Measurements from ENCODE around the gene CLIC3.

The CLIC3 gene

DNA sequence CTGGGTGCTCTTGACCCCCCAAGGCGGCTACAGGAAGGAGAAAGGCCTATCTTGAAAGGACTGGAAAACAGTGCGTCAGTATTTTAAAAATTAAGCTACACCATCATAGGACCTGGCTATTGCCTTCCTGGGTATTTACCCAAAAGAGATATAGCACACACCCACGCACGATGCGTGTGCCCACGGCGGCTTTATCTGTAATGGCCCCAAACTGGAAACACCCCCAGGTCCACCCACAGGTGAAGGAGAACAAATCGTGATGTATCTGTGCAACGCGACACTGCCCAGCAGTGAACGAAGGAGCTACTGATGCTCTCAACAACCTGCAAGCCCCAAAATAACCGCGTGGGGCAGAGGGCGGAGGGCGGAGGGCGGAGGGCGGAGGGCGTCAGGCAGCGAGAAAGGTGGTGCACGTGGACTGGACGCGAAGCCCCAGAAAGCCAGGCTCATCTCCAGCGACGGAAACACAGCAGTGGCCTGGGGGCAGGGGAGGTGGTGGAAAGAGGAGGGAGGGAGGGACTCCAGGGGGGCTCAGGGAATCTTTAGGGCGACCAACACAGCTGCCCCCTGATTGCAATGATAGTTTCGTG, 31.4 kb downstream of the CLIC3 start:
- no peak for TF ChIP-seq EZH2 (IDR thresholded peaks at IDR 0.05)
- no peak for TF ChIP-seq FOXP2 (optimal IDR thresholded peaks at IDR 0.05; ENCODE audit: control extremely low read depth, extremely low read length, insufficient read depth)
- no peak for TF ChIP-seq POLR2AphosphoS5 (IDR thresholded peaks at IDR 0.05; ENCODE audit: borderline replicate concordance, low read depth, low read length)
- Histone ChIP-seq H3K9me3 (ENCODE audit: low read depth, low read length) (no peaks in the 10 kb centered on the region), H3K9ac (ENCODE audit: insufficient read length) (no peak overlapping the region), H3K4me3 (no peak overlapping the region), H3K36me3 (ENCODE audit: insufficient read depth, low read length) (no peaks in the 10 kb centered on the region), H3K27ac (no peak overlapping the region)
- DNase-seq (ENCODE audit: low read depth, low spot score), result no peak

DNA sequence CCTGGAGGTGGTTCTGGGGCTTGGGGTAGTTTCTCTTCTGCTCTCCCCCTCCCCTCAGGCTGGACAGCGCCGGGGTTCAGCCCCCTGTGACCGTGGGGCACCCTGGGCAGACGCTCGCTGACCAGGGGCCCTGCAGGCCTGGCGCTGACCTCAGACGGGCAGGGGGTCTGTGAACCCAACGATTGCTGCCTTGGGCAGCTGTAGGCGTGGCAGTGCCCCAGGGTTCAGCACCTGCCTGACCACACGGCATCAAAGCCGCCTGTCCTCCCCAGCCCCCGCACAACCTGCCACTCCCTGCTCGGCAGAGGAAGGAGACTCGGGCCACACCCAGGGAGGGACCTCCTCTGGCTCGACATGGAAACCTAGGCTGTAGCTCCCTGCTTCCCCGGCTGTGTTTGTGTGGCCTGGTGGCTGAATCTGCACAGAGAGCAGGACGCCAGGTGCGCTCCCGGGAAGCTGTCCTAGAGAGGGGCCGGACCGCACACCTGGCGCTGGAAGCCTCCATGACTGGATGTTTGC, 32.1 kb downstream of the CLIC3 start:
- Histone ChIP-seq H3K9me3 (ENCODE audit: low read depth, low read length) (no peaks in the 10 kb centered on the region), H3K9ac (ENCODE audit: insufficient read length) (no peak overlapping the region), H3K27ac (no peak overlapping the region), H3K4me3 (no peak overlapping the region), H3K36me3 (ENCODE audit: insufficient read depth, low read length) (no peaks in the 10 kb centered on the region)
- TF ChIP-seq FOXP2 (optimal IDR thresholded peaks at IDR 0.05; ENCODE audit: control extremely low read depth, extremely low read length, insufficient read depth) (no peak), POLR2AphosphoS5 (IDR thresholded peaks at IDR 0.05; ENCODE audit: borderline replicate concordance, low read depth, low read length) (no peak), EZH2 (IDR thresholded peaks at IDR 0.05) (no peak)
- no peak for DNase-seq (ENCODE audit: low read depth, low spot score)

DNA sequence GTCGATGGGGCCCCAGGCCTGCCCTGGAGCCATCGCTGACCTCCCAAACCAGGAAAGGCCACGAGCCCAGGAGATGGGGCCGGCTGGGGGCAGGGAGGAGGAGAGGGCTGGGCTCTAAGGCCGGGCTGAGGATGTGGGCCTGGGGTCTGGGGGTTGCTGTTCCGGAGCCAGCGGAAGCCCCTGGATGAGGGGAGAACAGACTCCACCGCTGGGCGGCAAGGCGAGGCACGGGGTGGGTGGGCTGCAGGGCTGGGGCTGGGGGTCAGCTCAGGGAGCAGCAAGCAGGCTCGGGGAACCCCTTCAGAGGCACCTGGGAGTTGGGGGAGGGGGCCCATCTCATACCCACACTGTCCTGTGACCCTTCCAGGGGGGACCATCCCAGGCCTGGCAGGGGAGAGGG, 32.6 kb downstream of the CLIC3 start:
- no peak for TF ChIP-seq POLR2AphosphoS5 (IDR thresholded peaks at IDR 0.05; ENCODE audit: borderline replicate concordance, low read depth, low read length)
- no peak for TF ChIP-seq FOXP2 (optimal IDR thresholded peaks at IDR 0.05; ENCODE audit: control extremely low read depth, extremely low read length, insufficient read depth)
- no peak for TF ChIP-seq EZH2 (IDR thresholded peaks at IDR 0.05)
- no peak overlapping the region for H3K27ac ChIP-seq
- DNase-seq (ENCODE audit: low read depth, low spot score), result no peak
- no peak overlapping the region for H3K9ac ChIP-seq (ENCODE audit: insufficient read length)
- H3K4me3 ChIP-seq, result no peak overlapping the region
- H3K9me3 ChIP-seq (ENCODE audit: low read depth, low read length), result no peaks in the 10 kb centered on the region
- no peaks in the 10 kb centered on the region for H3K36me3 ChIP-seq (ENCODE audit: insufficient read depth, low read length)

DNA sequence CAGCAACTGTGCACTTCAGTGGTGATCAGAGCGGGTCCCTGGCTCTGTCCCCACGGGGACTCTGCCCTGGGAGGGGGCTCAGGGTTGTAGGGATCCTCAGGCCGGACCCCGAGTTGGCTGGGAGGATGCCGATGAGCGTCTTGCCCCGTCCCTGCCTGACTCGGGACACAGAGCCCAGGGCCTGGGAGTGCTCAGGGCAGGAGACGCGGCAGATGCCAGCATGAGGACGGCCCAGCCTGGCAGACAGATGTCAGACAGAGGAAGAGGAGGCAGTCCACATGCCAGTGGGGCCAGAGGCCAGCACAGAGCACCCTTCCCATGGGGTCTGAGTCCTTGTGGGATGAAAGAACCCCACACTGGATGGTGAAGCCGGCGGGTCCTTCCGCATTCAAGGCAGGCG, 33.0 kb downstream of the CLIC3 start:
- Histone ChIP-seq H3K4me3 (no peak overlapping the region), H3K27ac (no peak overlapping the region), H3K9ac (ENCODE audit: insufficient read length) (no peak overlapping the region), H3K36me3 (ENCODE audit: insufficient read depth, low read length) (no peaks in the 10 kb centered on the region), H3K9me3 (ENCODE audit: low read depth, low read length) (no peaks in the 10 kb centered on the region)
- DNase-seq (ENCODE audit: low read depth, low spot score), result no peak
- TF ChIP-seq FOXP2 (optimal IDR thresholded peaks at IDR 0.05; ENCODE audit: control extremely low read depth, extremely low read length, insufficient read depth), result no peak
- TF ChIP-seq POLR2AphosphoS5 (IDR thresholded peaks at IDR 0.05; ENCODE audit: borderline replicate concordance, low read depth, low read length), result no peak
- no peak for TF ChIP-seq EZH2 (IDR thresholded peaks at IDR 0.05)

DNA sequence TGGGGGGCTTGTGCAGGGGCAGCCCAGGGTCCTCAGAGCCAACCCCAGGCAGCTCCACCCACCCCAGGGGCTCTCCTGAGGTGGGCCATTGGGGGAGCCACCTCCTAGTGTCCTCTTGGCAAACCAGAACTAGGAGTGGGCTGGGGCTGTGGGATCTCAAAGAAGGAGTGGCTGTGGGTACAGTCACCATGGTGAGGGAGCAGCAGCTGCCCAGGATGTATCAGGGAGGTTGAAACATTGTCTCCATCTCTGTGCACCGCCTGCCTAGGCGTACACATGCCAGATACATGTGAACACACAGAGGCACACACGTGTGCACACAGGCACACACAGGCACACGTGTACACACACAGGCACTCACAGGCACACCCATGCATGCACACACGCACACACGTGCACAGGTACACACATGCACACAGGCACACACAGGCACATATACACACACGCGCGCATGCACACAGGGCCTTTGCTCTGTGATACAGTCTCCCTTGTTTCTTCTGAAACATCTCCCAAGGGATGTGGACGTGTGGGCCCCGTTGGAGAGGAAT, 33.6 kb downstream of the CLIC3 start:
- Histone ChIP-seq H3K27ac (no peak overlapping the region), H3K9ac (ENCODE audit: insufficient read length) (no peak overlapping the region), H3K4me3 (no peak overlapping the region)

DNA sequence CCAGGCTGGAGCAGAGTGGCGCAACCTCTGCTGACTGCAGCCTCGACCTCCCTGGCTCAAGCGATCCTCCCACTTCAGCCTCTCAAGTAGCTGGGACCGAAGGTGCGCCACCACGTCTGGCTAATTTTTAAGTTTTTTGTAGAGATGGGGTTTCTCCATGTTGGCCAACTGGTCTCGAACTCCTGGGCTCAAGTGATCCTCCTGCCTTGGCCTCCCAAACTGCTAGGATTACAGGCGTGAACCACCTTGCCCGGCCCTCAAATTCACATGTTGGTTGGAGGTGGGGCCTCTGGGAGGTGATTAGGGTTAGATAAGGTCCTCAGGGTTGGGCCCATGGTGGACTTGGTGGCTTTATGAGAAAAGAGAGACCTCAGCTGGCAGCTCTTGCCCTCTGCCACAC, 34.2 kb downstream of the CLIC3 start:
- Histone ChIP-seq H3K9ac (ENCODE audit: insufficient read length) (no peak overlapping the region), H3K27ac (no peak overlapping the region), H3K36me3 (ENCODE audit: insufficient read depth, low read length) (no peaks in the 10 kb centered on the region), H3K4me3 (no peak overlapping the region), H3K9me3 (ENCODE audit: low read depth, low read length) (no peaks in the 10 kb centered on the region)
- TF ChIP-seq POLR2AphosphoS5 (IDR thresholded peaks at IDR 0.05; ENCODE audit: borderline replicate concordance, low read depth, low read length) (no peak), FOXP2 (optimal IDR thresholded peaks at IDR 0.05; ENCODE audit: control extremely low read depth, extremely low read length, insufficient read depth) (no peak), EZH2 (IDR thresholded peaks at IDR 0.05) (no peak)
- no peak for DNase-seq (ENCODE audit: low read depth, low spot score)

More for the DNA sequence above, 33.6 kb downstream of the CLIC3 start:
- Histone ChIP-seq H3K36me3 (ENCODE audit: insufficient read depth, low read length) (no peaks in the 10 kb centered on the region), H3K9me3 (ENCODE audit: low read depth, low read length) (no peaks in the 10 kb centered on the region)
- DNase-seq (ENCODE audit: low read depth, low spot score), result no peak
- TF ChIP-seq EZH2 (IDR thresholded peaks at IDR 0.05) (no peak), FOXP2 (optimal IDR thresholded peaks at IDR 0.05; ENCODE audit: control extremely low read depth, extremely low read length, insufficient read depth) (no peak), POLR2AphosphoS5 (IDR thresholded peaks at IDR 0.05; ENCODE audit: borderline replicate concordance, low read depth, low read length) (no peak)

DNA sequence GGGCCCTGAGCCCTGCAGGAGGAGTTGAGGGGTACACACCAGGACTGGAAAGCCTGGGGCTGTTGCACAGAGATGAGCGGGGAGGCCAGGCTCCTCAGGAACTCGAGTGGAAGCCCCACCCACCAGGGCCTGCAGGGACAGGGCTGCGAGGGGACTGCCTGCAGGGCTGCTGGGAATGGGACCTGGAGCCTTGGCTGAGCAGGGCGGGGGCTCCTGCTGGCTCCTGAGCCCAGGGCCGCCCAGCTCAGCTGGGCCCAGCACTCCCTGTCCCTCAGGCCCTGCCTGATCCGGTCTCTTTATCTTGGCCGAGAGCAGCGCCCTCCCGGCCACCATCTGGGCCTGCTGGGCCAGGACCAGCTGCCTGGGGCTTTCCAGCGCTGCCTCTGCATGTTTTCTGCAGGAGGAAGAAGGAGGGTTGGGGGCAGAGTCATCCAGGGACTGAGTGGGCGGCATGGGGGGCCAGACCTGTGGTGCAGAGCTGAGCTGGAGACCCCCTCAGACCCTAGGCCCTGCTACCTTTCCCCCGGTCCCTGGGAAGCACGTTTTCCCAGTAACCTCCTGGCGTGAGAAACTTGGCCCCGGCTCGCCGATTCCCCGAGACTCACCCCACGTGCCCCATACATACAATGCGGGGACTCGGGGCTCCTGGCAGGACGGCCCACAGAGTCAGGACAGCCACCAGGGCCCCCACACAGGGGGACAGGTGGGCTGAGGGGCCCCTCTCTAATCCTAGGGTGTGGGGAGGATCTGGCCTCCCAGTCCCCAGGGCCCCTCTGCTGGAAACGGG, 34.9 kb downstream of the CLIC3 start:
- no peak for DNase-seq (ENCODE audit: low read depth, low spot score)
- H3K27ac ChIP-seq, result no peak overlapping the region
- TF ChIP-seq FOXP2 (optimal IDR thresholded peaks at IDR 0.05; ENCODE audit: control extremely low read depth, extremely low read length, insufficient read depth), result no peak
- no peak for TF ChIP-seq EZH2 (IDR thresholded peaks at IDR 0.05)
- TF ChIP-seq POLR2AphosphoS5 (IDR thresholded peaks at IDR 0.05; ENCODE audit: borderline replicate concordance, low read depth, low read length), result no peak
- H3K9me3 ChIP-seq (ENCODE audit: low read depth, low read length), result no peaks in the 10 kb centered on the region
- H3K9ac ChIP-seq (ENCODE audit: insufficient read length), result no peak overlapping the region
- no peak overlapping the region for H3K4me3 ChIP-seq
- no peaks in the 10 kb centered on the region for H3K36me3 ChIP-seq (ENCODE audit: insufficient read depth, low read length)

DNA sequence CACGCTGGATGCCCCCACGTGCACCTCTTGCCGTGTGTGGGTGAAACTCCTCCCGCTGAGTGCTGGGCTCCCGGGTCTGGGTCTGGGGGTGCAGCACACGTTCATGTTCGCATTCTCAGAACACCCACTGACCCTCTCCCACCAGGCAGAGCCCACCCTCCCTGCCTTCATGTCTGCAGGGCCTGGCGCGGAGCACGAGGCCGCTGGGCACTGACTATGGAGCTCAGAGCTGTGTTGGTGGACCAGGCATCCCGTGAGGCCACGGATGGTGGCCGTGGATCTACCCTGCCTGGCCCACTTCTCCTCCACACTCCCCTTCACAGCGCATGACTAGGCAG, 35.5 kb downstream of the CLIC3 start:
- DNase-seq (ENCODE audit: low read depth, low spot score), result no peak
- Histone ChIP-seq H3K9ac (ENCODE audit: insufficient read length) (no peak overlapping the region), H3K36me3 (ENCODE audit: insufficient read depth, low read length) (no peaks in the 10 kb centered on the region), H3K27ac (no peak overlapping the region), H3K9me3 (ENCODE audit: low read depth, low read length) (no peaks in the 10 kb centered on the region), H3K4me3 (no peak overlapping the region)
- no peak for TF ChIP-seq EZH2 (IDR thresholded peaks at IDR 0.05)
- no peak for TF ChIP-seq POLR2AphosphoS5 (IDR thresholded peaks at IDR 0.05; ENCODE audit: borderline replicate concordance, low read depth, low read length)
- no peak for TF ChIP-seq FOXP2 (optimal IDR thresholded peaks at IDR 0.05; ENCODE audit: control extremely low read depth, extremely low read length, insufficient read depth)

Measured in SK-N-MC (cell line).